ENCODE results near the gene RSBN1L. TPM values are rescaled to one million over a fixed set of nuclear protein-coding genes. Genes with fewer than 3 reads are reported as not detected.

Gene RSBN1L
- polyA plus RNA-seq, 3 donors, result 1.3 to 10.0 (median 2.2) TPM

GRCh38 chr7:77765906-77766800 is 69.9 kb downstream of the RSBN1L start:
- Histone ChIP-seq H3K4me3 (replicated peaks in 1 of 3; ENCODE audit: low read depth in 2 of 3, low read length in 3 of 3) (no peak overlapping the region), H3K9ac (ENCODE audit: insufficient read depth, low read length, poor library complexity, severe bottlenecking) (no peak overlapping the region), H3K27me3 (ENCODE audit: control insufficient read depth in 2 of 2, insufficient read depth in 2 of 2, low read length in 2 of 2) (no peaks in the 10 kb centered on the region), H3K9me3 (replicated peaks in 1 of 2; ENCODE audit: control insufficient read depth in 1 of 2, insufficient read depth in 1 of 2, low read length in 2 of 2) (no peaks in the 10 kb centered on the region), H3K79me2 (ENCODE audit: insufficient read depth, low read length) (peaks cover 60% of the 10 kb centered on the region), H3K27ac (ENCODE audit: low read depth in 1 of 2, low read length in 2 of 2) (peak overlapping the region in 1 of 2 donors; percentile 36), H3K4me2 (replicated peaks; ENCODE audit: extremely low read depth, low read length, poor library complexity, severe bottlenecking) (no peak overlapping the region), H4K20me1 (ENCODE audit: insufficient read depth, low read length) (peaks cover 57% of the 10 kb centered on the region), H3K36me3 (replicated peaks in 1 of 2; ENCODE audit: control insufficient read depth in 1 of 2, insufficient read depth in 2 of 2, low read length in 2 of 2) (peaks cover 23 to 64% of the 10 kb centered on the region in 2 donors), H3K4me1 (ENCODE audit: control insufficient read depth in 1 of 2, insufficient read depth in 2 of 2, low read length in 2 of 2) (no peaks in the 10 kb centered on the region), H2AFZ (ENCODE audit: insufficient read depth, low read depth, low read length, poor library complexity, severe bottlenecking) (no peak overlapping the region)
- H3K27me3 Mint-ChIP-seq (ENCODE audit: low read depth in 3 of 3), result peaks cover 0 to 2% (median 0%) of the 10 kb centered on the region in 3 donors
- peaks cover 9% of the 10 kb centered on the region for H3K4me1 Mint-ChIP-seq
- no peak overlapping the region for H3K4me3 Mint-ChIP-seq
- no peaks in the 10 kb centered on the region for H3K9me3 Mint-ChIP-seq
- TF ChIP-seq CTCF (IDR thresholded peaks at IDR 0.05), result no peak
- H3K27ac Mint-ChIP-seq, result peak overlapping the region in 6 of 7 donors; percentile 1 to 60 (median 53)
- no peak for DNase-seq
- 100% methylated on average over 1 of the region's 4 CpGs for WGBS (ENCODE audit: insufficient coverage)
- peaks cover 34 to 54% of the 10 kb centered on the region in 2 donors for H3K36me3 Mint-ChIP-seq
- intact Hi-C loops (cut with micrococcal nuclease), result no loop called here

GRCh38 chr7:77766801-77767605 is 70.7 kb downstream of the RSBN1L start:
- H3K4me1 ChIP-seq (ENCODE audit: control insufficient read depth in 1 of 2, insufficient read depth in 2 of 2, low read length in 2 of 2), result no peaks in the 10 kb centered on the region

More at GRCh38 chr7:77766801-77767605, 70.7 kb downstream of the RSBN1L start:
- H3K27me3 Mint-ChIP-seq (ENCODE audit: low read depth in 3 of 3), result peaks cover 0 to 2% (median 0%) of the 10 kb centered on the region in 3 donors
- no peak for DNase-seq
- Histone ChIP-seq H3K9me3 (replicated peaks in 1 of 2; ENCODE audit: control insufficient read depth in 1 of 2, insufficient read depth in 1 of 2, low read length in 2 of 2) (no peaks in the 10 kb centered on the region), H4K20me1 (ENCODE audit: insufficient read depth, low read length) (peaks cover 57% of the 10 kb centered on the region), H3K27me3 (ENCODE audit: control insufficient read depth in 2 of 2, insufficient read depth in 2 of 2, low read length in 2 of 2) (no peaks in the 10 kb centered on the region), H3K36me3 (replicated peaks in 1 of 2; ENCODE audit: control insufficient read depth in 1 of 2, insufficient read depth in 2 of 2, low read length in 2 of 2) (peaks cover 31 to 72% of the 10 kb centered on the region in 2 donors), H3K4me3 (replicated peaks in 1 of 3; ENCODE audit: low read depth in 2 of 3, low read length in 3 of 3) (no peak overlapping the region), H3K79me2 (ENCODE audit: insufficient read depth, low read length) (peaks cover 52% of the 10 kb centered on the region), H3K4me2 (replicated peaks; ENCODE audit: extremely low read depth, low read length, poor library complexity, severe bottlenecking) (no peak overlapping the region), H3K9ac (ENCODE audit: insufficient read depth, low read length, poor library complexity, severe bottlenecking) (no peak overlapping the region), H3K27ac (ENCODE audit: low read depth in 1 of 2, low read length in 2 of 2) (peak overlapping the region in 1 of 2 donors; percentile 36), H2AFZ (ENCODE audit: insufficient read depth, low read depth, low read length, poor library complexity, severe bottlenecking) (no peak overlapping the region)
- H3K4me1 Mint-ChIP-seq, result peaks cover 4% of the 10 kb centered on the region
- H3K9me3 Mint-ChIP-seq, result no peaks in the 10 kb centered on the region
- H3K36me3 Mint-ChIP-seq, result peaks cover 37 to 59% of the 10 kb centered on the region in 2 donors
- intact Hi-C loops (cut with micrococcal nuclease), result no loop called here
- H3K27ac Mint-ChIP-seq, result peak overlapping the region; percentile 14 to 74 (median 48)
- no peak overlapping the region for H3K4me3 Mint-ChIP-seq
- no CpG with 5 or more reads among the region's 6 CpGs for WGBS (ENCODE audit: insufficient coverage)
- TF ChIP-seq CTCF (IDR thresholded peaks at IDR 0.05), result no peak

Measured in CD14-positive monocyte (primary cell).